Measurements from ENCODE around the gene PSMC5.
A peak's percentile ranks its signal among the peaks of the same experiment; 100 is the strongest.
"Not testable (repeated sequence)": the region's sequence is repeated elsewhere in the genome, so short reads cannot be mapped to it uniquely, and the experiment has no call there.

Gene PSMC5

GRCh38 chr17:63843910-63844677, 16.9 kb downstream of the PSMC5 start:
- H3K4me1 ChIP-seq (ENCODE audit: control insufficient read depth, insufficient read depth, low read length): peaks cover 20% of the 10 kb centered on the region
- H3K27ac ChIP-seq (ENCODE audit: low read depth, low read length): peak overlapping the region; percentile 92
- H3K9ac ChIP-seq (ENCODE audit: low read length): no peak overlapping the region
- no peaks in the 10 kb centered on the region for H3K36me3 ChIP-seq (ENCODE audit: control insufficient read depth, insufficient read depth, low read length)
- no peaks in the 10 kb centered on the region for H3K27me3 ChIP-seq (ENCODE audit: control insufficient read depth, insufficient read depth, low read length)
- H3K4me3 ChIP-seq (ENCODE audit: low read length): no peak overlapping the region

- H3K36me3 ChIP-seq (ENCODE audit: control insufficient read depth, insufficient read depth, low read length): no peaks in the 10 kb centered on the region
- peaks cover 10% of the 10 kb centered on the region for H3K4me1 ChIP-seq (ENCODE audit: control insufficient read depth, insufficient read depth, low read length)
- H3K27ac ChIP-seq (ENCODE audit: low read depth, low read length): no peak overlapping the region
- no peaks in the 10 kb centered on the region for H3K27me3 ChIP-seq (ENCODE audit: control insufficient read depth, insufficient read depth, low read length)
- no peak overlapping the region for H3K9ac ChIP-seq (ENCODE audit: low read length)
- no peak overlapping the region for H3K4me3 ChIP-seq (ENCODE audit: low read length)
Observed at GRCh38 chr17:63845509-63845908, 18.3 kb downstream of the PSMC5 start.

- H3K27me3 ChIP-seq (ENCODE audit: control insufficient read depth, insufficient read depth, low read length): no peaks in the 10 kb centered on the region
- H3K27ac ChIP-seq (ENCODE audit: low read depth, low read length): peak overlapping the region; percentile 44
- H3K36me3 ChIP-seq (ENCODE audit: control insufficient read depth, insufficient read depth, low read length): no peaks in the 10 kb centered on the region
- no peaks in the 10 kb centered on the region for H3K4me1 ChIP-seq (ENCODE audit: control insufficient read depth, insufficient read depth, low read length)
- no peak overlapping the region for H3K4me3 ChIP-seq (ENCODE audit: low read length)
- no peak overlapping the region for H3K9ac ChIP-seq (ENCODE audit: low read length)
Observed at GRCh38 chr17:63847525-63848249, 20.5 kb downstream of the PSMC5 start.

GRCh38 chr17:63848834-63849689, 21.8 kb downstream of the PSMC5 start:
- H3K9ac ChIP-seq (ENCODE audit: low read length): no peak overlapping the region
- peak overlapping the region; percentile 64 for H3K4me3 ChIP-seq (ENCODE audit: low read length)
- H3K27ac ChIP-seq (ENCODE audit: low read depth, low read length): peak overlapping the region; percentile 50
- H3K4me1 ChIP-seq (ENCODE audit: control insufficient read depth, insufficient read depth, low read length): no peaks in the 10 kb centered on the region
- no peaks in the 10 kb centered on the region for H3K36me3 ChIP-seq (ENCODE audit: control insufficient read depth, insufficient read depth, low read length)
- H3K27me3 ChIP-seq (ENCODE audit: control insufficient read depth, insufficient read depth, low read length): no peaks in the 10 kb centered on the region

- Histone ChIP-seq H3K27ac (ENCODE audit: low read depth, low read length) (no peak overlapping the region), H3K36me3 (ENCODE audit: control insufficient read depth, insufficient read depth, low read length) (no peaks in the 10 kb centered on the region), H3K27me3 (ENCODE audit: control insufficient read depth, insufficient read depth, low read length) (no peaks in the 10 kb centered on the region), H3K9ac (ENCODE audit: low read length) (no peak overlapping the region), H3K4me3 (ENCODE audit: low read length) (no peak overlapping the region), H3K4me1 (ENCODE audit: control insufficient read depth, insufficient read depth, low read length) (no peaks in the 10 kb centered on the region)
Observed at GRCh38 chr17:63850401-63850800, 23.2 kb downstream of the PSMC5 start.

- Histone ChIP-seq H3K27me3 (ENCODE audit: control insufficient read depth, insufficient read depth, low read length) (no peaks in the 10 kb centered on the region), H3K27ac (ENCODE audit: low read depth, low read length) (no peak overlapping the region), H3K4me1 (ENCODE audit: control insufficient read depth, insufficient read depth, low read length) (no peaks in the 10 kb centered on the region), H3K36me3 (ENCODE audit: control insufficient read depth, insufficient read depth, low read length) (no peaks in the 10 kb centered on the region), H3K4me3 (ENCODE audit: low read length) (no peak overlapping the region), H3K9ac (ENCODE audit: low read length) (no peak overlapping the region)
Observed at GRCh38 chr17:63853260-63853659, 26.0 kb downstream of the PSMC5 start.

GRCh38 chr17:63854709-63855108, 27.5 kb downstream of the PSMC5 start:
- no peaks in the 10 kb centered on the region for H3K36me3 ChIP-seq (ENCODE audit: control insufficient read depth, insufficient read depth, low read length)

GRCh38 chr17:63855185-63855584, 28.0 kb downstream of the PSMC5 start:
- H3K9ac ChIP-seq (ENCODE audit: low read length): no peak overlapping the region
- H3K27me3 ChIP-seq (ENCODE audit: control insufficient read depth, insufficient read depth, low read length): no peaks in the 10 kb centered on the region
- no peak overlapping the region for H3K27ac ChIP-seq (ENCODE audit: low read depth, low read length)
- H3K4me1 ChIP-seq (ENCODE audit: control insufficient read depth, insufficient read depth, low read length): no peaks in the 10 kb centered on the region
- H3K36me3 ChIP-seq (ENCODE audit: control insufficient read depth, insufficient read depth, low read length): no peaks in the 10 kb centered on the region
- H3K4me3 ChIP-seq (ENCODE audit: low read length): no peak overlapping the region

More at GRCh38 chr17:63854709-63855108, 27.5 kb downstream of the PSMC5 start:
- H3K9ac ChIP-seq (ENCODE audit: low read length): no peak overlapping the region
- H3K27me3 ChIP-seq (ENCODE audit: control insufficient read depth, insufficient read depth, low read length): no peaks in the 10 kb centered on the region
- no peak overlapping the region for H3K27ac ChIP-seq (ENCODE audit: low read depth, low read length)
- H3K4me1 ChIP-seq (ENCODE audit: control insufficient read depth, insufficient read depth, low read length): no peaks in the 10 kb centered on the region
- H3K4me3 ChIP-seq (ENCODE audit: low read length): no peak overlapping the region

- H3K9ac ChIP-seq (ENCODE audit: low read length); H3K27ac ChIP-seq (ENCODE audit: low read depth, low read length); H3K27me3 ChIP-seq (ENCODE audit: control insufficient read depth, insufficient read depth, low read length); H3K4me3 ChIP-seq (ENCODE audit: low read length); H3K4me1 ChIP-seq (ENCODE audit: control insufficient read depth, insufficient read depth, low read length); H3K36me3 ChIP-seq (ENCODE audit: control insufficient read depth, insufficient read depth, low read length): not testable (repeated sequence)
Observed at GRCh38 chr17:63856425-63856824, 29.2 kb downstream of the PSMC5 start.

- no peak overlapping the region for H3K9ac ChIP-seq (ENCODE audit: low read length)
- no peak overlapping the region for H3K4me3 ChIP-seq (ENCODE audit: low read length)
- no peaks in the 10 kb centered on the region for H3K36me3 ChIP-seq (ENCODE audit: control insufficient read depth, insufficient read depth, low read length)
- H3K27ac ChIP-seq (ENCODE audit: low read depth, low read length): no peak overlapping the region
- no peaks in the 10 kb centered on the region for H3K4me1 ChIP-seq (ENCODE audit: control insufficient read depth, insufficient read depth, low read length)
- no peaks in the 10 kb centered on the region for H3K27me3 ChIP-seq (ENCODE audit: control insufficient read depth, insufficient read depth, low read length)
Observed at GRCh38 chr17:63859257-63859656, 32.0 kb downstream of the PSMC5 start.

- not testable (repeated sequence) for H3K4me1 ChIP-seq (ENCODE audit: control insufficient read depth, insufficient read depth, low read length); H3K9ac ChIP-seq (ENCODE audit: low read length); H3K27me3 ChIP-seq (ENCODE audit: control insufficient read depth, insufficient read depth, low read length); H3K36me3 ChIP-seq (ENCODE audit: control insufficient read depth, insufficient read depth, low read length); H3K4me3 ChIP-seq (ENCODE audit: low read length); H3K27ac ChIP-seq (ENCODE audit: low read depth, low read length)
Observed at GRCh38 chr17:63866625-63867024, 39.4 kb downstream of the PSMC5 start.

GRCh38 chr17:63869491-63870291, 42.5 kb downstream of the PSMC5 start:
- H3K9ac ChIP-seq (ENCODE audit: low read length); H3K27me3 ChIP-seq (ENCODE audit: control insufficient read depth, insufficient read depth, low read length); H3K27ac ChIP-seq (ENCODE audit: low read depth, low read length); H3K4me1 ChIP-seq (ENCODE audit: control insufficient read depth, insufficient read depth, low read length); H3K4me3 ChIP-seq (ENCODE audit: low read length); H3K36me3 ChIP-seq (ENCODE audit: control insufficient read depth, insufficient read depth, low read length): not testable (repeated sequence)

All from rectal smooth muscle tissue (tissue), 1 donor.